HepG2 (cell line): Measurements from ENCODE around the gene WDR11. TPM values are rescaled to one million over a fixed set of nuclear protein-coding genes. Genes with fewer than 3 reads are reported as not detected.

Experiments used
- ATAC-seq: fragments of 200-7000 bp; cut with Tn5 transposase; 3 replicates; pipeline ENCODE4 v1.9.1; 2020; ENCODE audit warnings: mild to moderate bottlenecking, moderate library complexity
- BruUV-seq: library from RNA; stranded (reverse); fragments of 400-500 nt; replicated peaks from 2 replicates; lab custom pipeline; 2021; lab: Mats Ljungman, UMichigan
- CTCF ChIA-PET: fragments of 300-600 bp; formaldehyde crosslinking; extraction: SDS; loops from one replicate; lab custom pipeline; 2021; ENCODE audit warnings: low total read pairs, inconsistent platforms, low intra/inter-chr PET ratio; lab: Yijun Ruan, JAX
- POLR2A ChIA-PET: fragments of 350-600 bp; sonication (Branson Sonifier 250); formaldehyde crosslinking; loops from one replicate; lab custom pipeline; 2020; ENCODE audit warnings: antibody characterized with exemption, inconsistent platforms; lab: Yijun Ruan, JAX
- DNase-seq: peaks from one replicate; pipeline ENCODE4 v3.0.0-alpha.2; 2015; ENCODE audit warnings: low spot score
- FAIRE-seq: peaks from 3 replicates; lab custom pipeline; 2011; peaks lifted over from hg19 to GRCh38; lab: Jason Lieb, UNC
- H2AFZ ChIP-seq: one replicate; pipeline ENCODE4 v1.6.1; 2011; ENCODE audit warnings: low read length, inconsistent platforms
- H3K27ac ChIP-seq: fragments of 300-600 bp; 3 replicates; pipeline ENCODE4 v1.8.0; 2011; ENCODE audit warnings: mixed run types, mild to moderate bottlenecking, mixed read lengths, low read length, inconsistent platforms; ENCODE audit not compliant: insufficient read depth; ENCODE audit errors: extremely low read length
- H3K27me3 ChIP-seq, 2 experiments: fragments of 200-600 bp in 1 of 2; 2 replicates in 1 of 2; 3 replicates in 1 of 2; pipeline versions ENCODE4 v1.6.0 to v1.8.0; 2011; ENCODE audit warnings: low read length in 2 of 2, mild to moderate bottlenecking in 2 of 2, moderate library complexity in 2 of 2, inconsistent platforms in 1 of 2; ENCODE audit not compliant: insufficient read depth in 2 of 2, control insufficient read depth in 1 of 2
- H3K36me3 ChIP-seq, 2 experiments: fragments of 200-600 bp in 1 of 2; replicated peaks in 1 of 2; 2 replicates in 1 of 2; 3 replicates in 1 of 2; pipeline versions ENCODE4 v1.5.1 to v1.8.0; 2011; ENCODE audit warnings: low read length in 2 of 2, inconsistent platforms in 1 of 2; ENCODE audit not compliant: insufficient read depth in 2 of 2, control insufficient read depth in 1 of 2
- H3K4me1 ChIP-seq: 2 replicates; pipeline ENCODE4 v1.5.1; 2012; ENCODE audit warnings: low read length, inconsistent platforms; ENCODE audit not compliant: insufficient read depth
- H3K4me2 ChIP-seq: 2 replicates; pipeline ENCODE4 v1.6.0; 2011; ENCODE audit warnings: low read depth, low read length, inconsistent platforms
- H3K4me3 ChIP-seq, 3 experiments: fragments of 200-600 bp in 1 of 3; sonication (generic), shearing (Covaris generic) in 1 of 3; replicated peaks in 1 of 3; 2 replicates each; pipeline ENCODE4 v1.5.1; 2011 to 2016; ENCODE audit warnings: low read length in 3 of 3, inconsistent platforms in 2 of 3, low read depth in 2 of 3, mild to moderate bottlenecking in 2 of 3, control low read depth in 1 of 3, mixed read lengths in 1 of 3; ENCODE audit not compliant: insufficient read depth in 1 of 3
- H3K79me2 ChIP-seq: one replicate; pipeline ENCODE4 v1.6.1; 2011; ENCODE audit warnings: low read length, inconsistent platforms; ENCODE audit not compliant: insufficient read depth
- H3K9ac ChIP-seq: 2 replicates; pipeline ENCODE4 v1.6.0; 2011; ENCODE audit warnings: mild to moderate bottlenecking, low read depth, low read length, inconsistent platforms; ENCODE audit not compliant: insufficient read depth
- H3K9me3 ChIP-seq: 2 replicates; pipeline ENCODE4 v1.5.1; 2012; ENCODE audit warnings: mild to moderate bottlenecking, low read length
- H4K20me1 ChIP-seq: 2 replicates; pipeline ENCODE4 v1.6.0; 2011; ENCODE audit warnings: inconsistent platforms, mild to moderate bottlenecking, low read length, moderate library complexity; ENCODE audit not compliant: insufficient read depth
- CBX1 ChIP-seq: IDR thresholded peaks from one replicate; pipeline ENCODE4 v1.6.1; 2016; ENCODE audit warnings: antibody characterized with exemption, low read depth
- EEA1 ChIP-seq: sonication (generic); formaldehyde crosslinking; IDR thresholded peaks from 2 replicates; pipeline ENCODE4 v1.5.1; 2020; ENCODE audit warnings: mild to moderate bottlenecking, missing genetic modification reagents, borderline replicate concordance
- ERF ChIP-seq: IDR thresholded peaks from 2 replicates; pipeline ENCODE4 v1.6.1; 2018; ENCODE audit warnings: missing biosample characterization, missing genetic modification reagents
- ESRRA ChIP-seq: sonication (generic); formaldehyde crosslinking; IDR thresholded peaks from 2 replicates; pipeline ENCODE4 v1.5.1; 2020; ENCODE audit warnings: mild to moderate bottlenecking, low read depth, missing genetic modification reagents
- FOSL2 ChIP-seq: sonication (generic); formaldehyde crosslinking; IDR thresholded peaks from 2 replicates; pipeline ENCODE4 v1.4.0; 2020; ENCODE audit warnings: missing genetic modification reagents
- NAIF1 ChIP-seq: sonication (generic); formaldehyde crosslinking; IDR thresholded peaks from 2 replicates; pipeline ENCODE4 v1.5.0; 2020; ENCODE audit warnings: mild to moderate bottlenecking, missing genetic modification reagents, borderline replicate concordance
- RFXAP ChIP-seq: sonication (generic); formaldehyde crosslinking; IDR thresholded peaks from 2 replicates; pipeline ENCODE4 v1.4.0; 2020; ENCODE audit warnings: missing genetic modification reagents, borderline replicate concordance
- SOX6 ChIP-seq, 2 experiments: fragments of 450-650 bp in 1 of 2; sonication (generic) in 1 of 2; formaldehyde crosslinking in 1 of 2; IDR thresholded peaks; 2 replicates each; pipeline versions ENCODE4 v1.4.0 to v1.6.1; 2017 to 2020; ENCODE audit warnings: antibody characterized with exemption in 1 of 2, mild to moderate bottlenecking in 1 of 2, missing genetic modification reagents in 1 of 2
- ZMYM4 ChIP-seq: sonication (generic); formaldehyde crosslinking; IDR thresholded peaks from 2 replicates; pipeline ENCODE4 v1.8.1; 2023; ENCODE audit warnings: mild to moderate bottlenecking, missing genetic modification reagents
- ZNF564 ChIP-seq: sonication (generic); formaldehyde crosslinking; IDR thresholded peaks from 2 replicates; pipeline ENCODE4 v1.8.1; 2023; ENCODE audit warnings: mild to moderate bottlenecking, missing genetic modification reagents
- ZNF577 ChIP-seq: sonication (generic); formaldehyde crosslinking; IDR thresholded peaks from 2 replicates; pipeline ENCODE4 v1.4.0; 2020; ENCODE audit warnings: mild to moderate bottlenecking, low read depth, missing genetic modification reagents, borderline replicate concordance
- ZNF710 ChIP-seq: sonication (generic); formaldehyde crosslinking; IDR thresholded peaks from 2 replicates; pipeline ENCODE4 v1.5.0; 2020; ENCODE audit warnings: mild to moderate bottlenecking, missing genetic modification reagents, borderline replicate concordance
- ZNF850 ChIP-seq: sonication (generic); formaldehyde crosslinking; conservative IDR thresholded peaks from 2 replicates; pipeline ENCODE4 v1.9.0; 2021; ENCODE audit warnings: mild to moderate bottlenecking, missing genetic modification reagents
- WGBS: methylation state at CpG from one replicate; pipeline ENCODE4 v1.1.6; 2017; ENCODE audit warnings: low lambda C conversion rate; 5-methylcytosine and 5-hydroxymethylcytosine counted together
- in situ Hi-C: cut with HindIII; loops from 2 replicates; pipeline ENCODE4 v1.10.0; 2017; ENCODE audit warnings: low pct_unique_long_range_greater_than_20kb; ENCODE audit not compliant: extremely low pct_ligation_motif_present
- intact Hi-C: fragments of 100-400 bp; cut with micrococcal nuclease; formaldehyde crosslinking; loops from one replicate; pipeline ENCODE4 v1.10.0; 2022; ENCODE audit not compliant: unreplicated experiment
- polyA plus RNA-seq, 8 experiments: library from polyadenylated mRNA; depleted of rRNA in 3 of 8; stranded (reverse) in 7 of 8; unstranded in 1 of 8; fragments of >200 nt; fragmentation: Illumina TruSeq in 4 of 8; extraction: Trizol in 4 of 8; gene quantifications; 2 replicates each; pipeline versions ENCODE4 v1.2.1 to v1.2.3, GENCODE V29; 2011 to 2016; ENCODE audit warnings: low read depth in 4 of 8, missing spikeins in 1 of 8, mixed read lengths in 1 of 8; ENCODE audit not compliant: insufficient read depth in 1 of 8
- total RNA-seq, 5 experiments: library from RNA; depleted of rRNA; stranded (reverse); fragments of >200 nt; fragmentation: Illumina TruSeq; extraction: Trizol; gene quantifications; 2 replicates each; pipeline ENCODE4 v1.2.3, GENCODE V29; 2016; ENCODE audit warnings: low read depth in 1 of 5

Gene WDR11
- total and polyA plus RNA-seq, 2 of the 13 experiments (the other 11 are each of a cell fraction or from before 2014, with no cell fraction given), result 38.0 to 45.2 TPM

GRCh38 chr10:120941501-120941900, 90.3 kb downstream of the WDR11 start:
- POLR2A ChIA-PET, result no interaction called here
- no peak overlapping the region for H2AFZ ChIP-seq
- no peak for FAIRE-seq
- H3K4me2 ChIP-seq, result no peak overlapping the region
- no peak overlapping the region for H3K9ac ChIP-seq
- H4K20me1 ChIP-seq, result no peaks in the 10 kb centered on the region
- in situ Hi-C loops, result loop anchor here (5.0 kb wide), 1 partner anchor 791 kb away; no protein-coding TSS in a partner anchor
- no peaks in the 10 kb centered on the region for H3K27me3 ChIP-seq
- CTCF ChIA-PET, result no interaction called here
- no TSS peak for BruUV-seq
- no peaks in the 10 kb centered on the region for H3K36me3 ChIP-seq
- no peak overlapping the region for H3K27ac ChIP-seq
- H3K4me3 ChIP-seq, result no peak overlapping the region
- TF ChIP-seq EEA1 (CRISPR knock-in tag) (no peak), RFXAP (CRISPR knock-in tag) (no peak), ERF (no peak), ZNF850 (CRISPR knock-in tag) (no peak), CBX1 (no peak), SOX6 (IDR thresholded peaks at IDR 0.05) (no peak), SOX6 (CRISPR knock-in tag; IDR thresholded peaks at IDR 0.05) (no peak), NAIF1 (CRISPR knock-in tag) (no peak), ESRRA (no peak), ZNF564 (CRISPR knock-in tag) (no peak), ZNF710 (CRISPR knock-in tag) (no peak), FOSL2 (no peak), ZMYM4 (CRISPR knock-in tag) (no peak), ZNF577 (CRISPR knock-in tag) (no peak)
- no peak for DNase-seq
- WGBS, result 49% methylated on average over 1 of the region's 5 CpGs
- no peaks in the 10 kb centered on the region for H3K4me1 ChIP-seq
- H3K79me2 ChIP-seq, result no peaks in the 10 kb centered on the region
- intact Hi-C loops, result loop anchor here (5.0 kb wide), 1 partner anchor 961 kb away; no protein-coding TSS in a partner anchor
- ATAC-seq, result no peak
- H3K9me3 ChIP-seq, result no peaks in the 10 kb centered on the region
